ENCODE data around the gene PRDM16. TPM values are rescaled to one million over a fixed set of nuclear protein-coding genes. Genes with fewer than 3 reads are reported as not detected.

Gene PRDM16
- polyA plus RNA-seq, 1 of the 3 experiments (the other 2 are of a cell fraction): not detected

- H4K20me1 ChIP-seq (ENCODE audit: insufficient read depth): no peaks in the 10 kb centered on the region
- H3K4me1 ChIP-seq (ENCODE audit: control insufficient read depth in 1 of 2, insufficient read depth in 2 of 2, low read depth in 1 of 2, low read length in 1 of 2): peaks cover 0 to 3% of the 10 kb centered on the region in 2 experiments; a peak in 1 of 4 replicates
- no peak overlapping the region for H3K4me3 ChIP-seq (ENCODE audit: low read depth in 2 of 2, low read length in 1 of 2)
- no peak overlapping the region for H3K4me2 ChIP-seq
- no peaks in the 10 kb centered on the region for H3K27me3 ChIP-seq (ENCODE audit: insufficient read depth)
- no peak for DNase-seq
- H3K36me3 ChIP-seq (replicated peaks in 1 of 2; ENCODE audit: control insufficient read depth in 1 of 2, insufficient read depth in 2 of 2, low read length in 1 of 2): no peaks in the 10 kb centered on the region
- H3K9ac ChIP-seq: no peak overlapping the region
- CTCF ChIA-PET: no interaction called here
- POLR2A ChIA-PET: no interaction called here
- H3K9me2 ChIP-seq: no peaks in the 10 kb centered on the region
- TF ChIP-seq NFIC (IDR thresholded peaks at IDR 0.05; ENCODE audit: borderline replicate concordance) (no peak), RFX5 (IDR thresholded peaks at IDR 0.05; ENCODE audit: low read length) (no peak)
- no peaks in the 10 kb centered on the region for H3K9me3 ChIP-seq
- WGBS (ENCODE audit: low lambda C conversion rate): no CpG with 5 or more reads among the region's 8 CpGs
- H3K79me2 ChIP-seq (ENCODE audit: insufficient read depth): no peaks in the 10 kb centered on the region
- H2AFZ ChIP-seq (ENCODE audit: low read depth): no peak overlapping the region
- no peak overlapping the region for H3K27ac ChIP-seq (ENCODE audit: low read depth in 2 of 2, low read length in 1 of 2)
- no peaks in the 10 kb centered on the region for H3F3A ChIP-seq (replicated peaks; ENCODE audit: insufficient read depth)
Observed at GRCh38 chr1:3159996-3160395, 91.0 kb downstream of the PRDM16 start.

- no peak overlapping the region for H3K4me2 ChIP-seq
- POLR2A ChIA-PET: no interaction called here
Observed at GRCh38 chr1:3160647-3161145, 91.7 kb downstream of the PRDM16 start.

GRCh38 chr1:3161176-3161840 lies 92.3 kb downstream of the PRDM16 start:
- Histone ChIP-seq H4K20me1 (ENCODE audit: insufficient read depth) (no peaks in the 10 kb centered on the region), H3K4me2 (no peak overlapping the region), H3K79me2 (ENCODE audit: insufficient read depth) (no peaks in the 10 kb centered on the region), H3K27ac (ENCODE audit: low read depth in 2 of 2, low read length in 1 of 2) (no peak overlapping the region), H3K27me3 (ENCODE audit: insufficient read depth) (no peaks in the 10 kb centered on the region), H3K9ac (no peak overlapping the region), H3K36me3 (replicated peaks in 1 of 2; ENCODE audit: control insufficient read depth in 1 of 2, insufficient read depth in 2 of 2, low read length in 1 of 2) (no peaks in the 10 kb centered on the region), H3K4me3 (ENCODE audit: low read depth in 2 of 2, low read length in 1 of 2) (no peak overlapping the region), H3K9me3 (no peaks in the 10 kb centered on the region), H3K4me1 (ENCODE audit: control insufficient read depth in 1 of 2, insufficient read depth in 2 of 2, low read depth in 1 of 2, low read length in 1 of 2) (peaks cover 0 to 3% of the 10 kb centered on the region in 2 experiments; a peak in 1 of 4 replicates), H2AFZ (ENCODE audit: low read depth) (no peak overlapping the region), H3K9me2 (no peaks in the 10 kb centered on the region), H3F3A (replicated peaks; ENCODE audit: insufficient read depth) (no peaks in the 10 kb centered on the region)
- POLR2A ChIA-PET: no interaction called here
- no peak for TF ChIP-seq GATA2 (CRISPR knock-in tag; IDR thresholded peaks at IDR 0.05)
- no peak for TF ChIP-seq POLR2AphosphoS5 (IDR thresholded peaks at IDR 0.05; ENCODE audit: low read depth, low read length)
- no peak for TF ChIP-seq NFIC (IDR thresholded peaks at IDR 0.05; ENCODE audit: borderline replicate concordance)
- no peak for TF ChIP-seq IRF3 (IDR thresholded peaks at IDR 0.05; ENCODE audit: low read depth, low read length)
- TF ChIP-seq FOXM1 (IDR thresholded peaks at IDR 0.05; ENCODE audit: low read depth): no peak
- no peak for TF ChIP-seq SMC3 (IDR thresholded peaks at IDR 0.05; ENCODE audit: low read depth, low read length)
- TF ChIP-seq ELF1 (IDR thresholded peaks at IDR 0.05): no peak
- no peak for TF ChIP-seq RCOR1 (IDR thresholded peaks at IDR 0.05; ENCODE audit: low read length)
- TF ChIP-seq USF1 (IDR thresholded peaks at IDR 0.05; ENCODE audit: borderline replicate concordance, low read depth): no peak
- TF ChIP-seq RFX5 (IDR thresholded peaks at IDR 0.05; ENCODE audit: low read length): no peak
- no peak for TF ChIP-seq YY1 (IDR thresholded peaks at IDR 0.05; ENCODE audit: low read depth)
- no peak for TF ChIP-seq USF2 (IDR thresholded peaks at IDR 0.05; ENCODE audit: borderline replicate concordance, low read depth, low read length)
- no peak for TF ChIP-seq MXI1 (IDR thresholded peaks at IDR 0.05; ENCODE audit: low read depth, low read length)
- CTCF ChIA-PET: interaction anchor here (1.1 kb wide), 1 partner anchor 1157 kb away, joined by 4 read pairs; no protein-coding TSS in a partner anchor
- no peak for DNase-seq
- WGBS (ENCODE audit: low lambda C conversion rate): 65% methylated on average over 29 of the region's 30 CpGs

More at GRCh38 chr1:3160647-3161145, 91.7 kb downstream of the PRDM16 start:
- CTCF ChIA-PET: interaction anchor here (1.1 kb wide), 1 partner anchor 1158 kb away, joined by 4 read pairs; no protein-coding TSS in a partner anchor
- no peaks in the 10 kb centered on the region for H4K20me1 ChIP-seq (ENCODE audit: insufficient read depth)
- H3K36me3 ChIP-seq (replicated peaks in 1 of 2; ENCODE audit: control insufficient read depth in 1 of 2, insufficient read depth in 2 of 2, low read length in 1 of 2): no peaks in the 10 kb centered on the region
- H3K9ac ChIP-seq: no peak overlapping the region
- no peaks in the 10 kb centered on the region for H3F3A ChIP-seq (replicated peaks; ENCODE audit: insufficient read depth)
- H3K9me3 ChIP-seq: no peaks in the 10 kb centered on the region
- peaks cover 0 to 3% of the 10 kb centered on the region in 2 experiments; a peak in 1 of 4 replicates for H3K4me1 ChIP-seq (ENCODE audit: control insufficient read depth in 1 of 2, insufficient read depth in 2 of 2, low read depth in 1 of 2, low read length in 1 of 2)
- H3K79me2 ChIP-seq (ENCODE audit: insufficient read depth): no peaks in the 10 kb centered on the region
- WGBS (ENCODE audit: low lambda C conversion rate): 34% methylated on average over 10 of the region's 12 CpGs
- H3K27me3 ChIP-seq (ENCODE audit: insufficient read depth): no peaks in the 10 kb centered on the region
- no peak overlapping the region for H3K4me3 ChIP-seq (ENCODE audit: low read depth in 2 of 2, low read length in 1 of 2)
- TF ChIP-seq YY1 (IDR thresholded peaks at IDR 0.05; ENCODE audit: low read depth) (no peak), NRF1 (IDR thresholded peaks at IDR 0.05; ENCODE audit: low read depth, low read length) (no peak), USF1 (IDR thresholded peaks at IDR 0.05; ENCODE audit: borderline replicate concordance, low read depth) (no peak)
- H2AFZ ChIP-seq (ENCODE audit: low read depth): no peak overlapping the region
- no peak overlapping the region for H3K27ac ChIP-seq (ENCODE audit: low read depth in 2 of 2, low read length in 1 of 2)
- H3K9me2 ChIP-seq: no peaks in the 10 kb centered on the region
- DNase-seq: no peak

All from SK-N-SH (cell line).